Left renal pelvis (tissue), 4 donors: ENCODE data around the gene TAF13. TPM values are rescaled to one million over a fixed set of nuclear protein-coding genes. Genes with fewer than 3 reads are reported as not detected.
"Not testable (repeated sequence)": the region's sequence is repeated elsewhere in the genome, so short reads cannot be mapped to it uniquely, and the experiment has no call there.

Source experiments
- DNase-seq, 4 donors: peaks; one replicate each; pipeline ENCODE4 v3.0.0-alpha.2; 2013; ENCODE audit warnings: low read depth in 4 of 4, low spot score in 3 of 4
- polyA plus RNA-seq, 4 donors: library from polyadenylated mRNA; unstranded; fragments of 120-200 nt; gene quantifications; one replicate each; pipeline ENCODE4 v1.2.1, GENCODE V29; 2013; ENCODE audit not compliant: insufficient read length in 4 of 4

TAF13 gene
- polyA plus RNA-seq, 4 donors = 45.9 to 50.7 (median 48.6) TPM

GRCh38 chr1:109050228-109050995 lies 25.4 kb downstream of the TAF13 start:
- no peak for DNase-seq

DNA sequence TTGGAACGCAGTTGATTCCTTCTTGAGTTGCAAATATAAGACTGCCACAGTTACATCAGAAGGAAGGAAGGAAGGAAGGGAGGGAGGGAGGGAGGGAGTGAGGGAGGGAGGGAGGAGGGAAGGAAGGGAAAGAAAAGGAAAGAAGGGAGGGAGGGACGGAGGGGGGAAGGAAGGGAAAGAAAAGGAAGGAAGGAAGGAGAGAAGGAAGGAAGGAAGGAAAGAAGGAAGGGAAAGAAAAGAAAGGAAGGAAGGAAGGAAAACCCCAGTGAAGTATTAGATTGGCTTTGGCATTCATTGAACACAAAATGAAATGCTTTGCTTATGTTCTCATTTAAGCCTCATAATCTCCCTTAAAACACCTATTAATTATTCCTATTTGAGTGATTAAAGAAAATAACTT lies 27.5 kb downstream of the TAF13 start:
- DNase-seq = no peak

DNA sequence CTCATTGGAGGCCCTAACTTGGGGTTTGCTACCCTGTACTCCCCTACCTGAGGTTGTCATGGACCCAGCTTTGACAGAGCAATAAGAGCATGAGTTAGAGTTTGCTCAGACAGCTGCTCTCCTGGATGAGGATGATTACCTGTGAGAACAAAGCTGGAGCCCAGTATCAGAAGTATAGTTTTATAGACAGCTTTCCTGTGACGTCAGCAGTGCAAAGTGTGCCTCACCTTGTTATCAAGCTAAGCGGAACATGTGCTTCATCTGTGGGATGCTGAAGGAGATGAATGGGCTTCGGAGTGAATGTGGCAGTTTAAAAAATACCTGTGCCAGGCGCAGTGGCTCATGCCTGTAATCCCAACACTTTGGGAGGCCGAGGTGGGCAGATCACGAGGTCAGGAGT lies 28.5 kb downstream of the TAF13 start:
- no peak for DNase-seq

DNA sequence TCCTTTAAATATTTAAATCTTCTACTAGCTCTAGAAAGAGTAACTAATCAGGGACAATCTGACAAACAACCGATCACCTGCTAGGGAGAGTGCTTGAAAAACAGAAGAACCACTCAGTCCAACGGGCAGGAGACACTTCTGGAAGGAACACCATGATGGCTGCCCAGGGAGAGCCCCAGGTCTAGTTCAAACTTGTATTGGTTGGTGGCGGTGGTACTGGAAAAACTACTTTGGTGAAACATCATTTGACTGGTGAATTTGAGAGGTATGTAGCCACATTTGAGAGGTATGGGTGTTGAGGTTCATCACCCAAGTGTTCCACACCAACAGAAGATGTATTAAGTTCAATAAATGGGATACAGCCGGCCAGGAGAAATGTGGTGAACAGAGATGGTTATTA lies 29.1 kb downstream of the TAF13 start:
- DNase-seq = no peak

DNA sequence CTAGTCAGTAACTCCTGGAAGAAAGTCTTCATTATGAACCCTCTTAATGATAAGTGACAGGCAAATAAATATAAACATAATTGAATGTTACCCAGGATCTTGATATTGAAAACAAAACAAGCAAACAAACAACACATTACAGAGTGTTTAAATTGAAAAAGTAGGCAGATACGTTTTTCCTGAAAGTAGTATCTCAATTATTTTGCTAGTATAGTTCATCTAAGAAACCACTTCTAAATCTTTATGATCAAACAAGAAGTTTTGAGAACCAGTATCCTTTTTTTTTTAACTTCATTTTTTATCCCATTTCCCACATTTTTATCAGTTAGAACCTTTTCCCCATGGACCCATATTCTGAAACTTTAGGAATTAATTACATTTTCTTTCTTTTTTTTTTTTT lies 30.2 kb downstream of the TAF13 start:
- no peak for DNase-seq

- DNase-seq = peak; percentile 74 to 86 (median 78)
These were observed 34.0 kb downstream of the TAF13 start, which contains the start of gene WDR47 for GRCh38 chr1:109041621-109042468. Gene WDR47, minus strand, starts transcription at chr1:109042102. Its CDS starts 18,590 bp downstream, at chr1:109023512.

DNA sequence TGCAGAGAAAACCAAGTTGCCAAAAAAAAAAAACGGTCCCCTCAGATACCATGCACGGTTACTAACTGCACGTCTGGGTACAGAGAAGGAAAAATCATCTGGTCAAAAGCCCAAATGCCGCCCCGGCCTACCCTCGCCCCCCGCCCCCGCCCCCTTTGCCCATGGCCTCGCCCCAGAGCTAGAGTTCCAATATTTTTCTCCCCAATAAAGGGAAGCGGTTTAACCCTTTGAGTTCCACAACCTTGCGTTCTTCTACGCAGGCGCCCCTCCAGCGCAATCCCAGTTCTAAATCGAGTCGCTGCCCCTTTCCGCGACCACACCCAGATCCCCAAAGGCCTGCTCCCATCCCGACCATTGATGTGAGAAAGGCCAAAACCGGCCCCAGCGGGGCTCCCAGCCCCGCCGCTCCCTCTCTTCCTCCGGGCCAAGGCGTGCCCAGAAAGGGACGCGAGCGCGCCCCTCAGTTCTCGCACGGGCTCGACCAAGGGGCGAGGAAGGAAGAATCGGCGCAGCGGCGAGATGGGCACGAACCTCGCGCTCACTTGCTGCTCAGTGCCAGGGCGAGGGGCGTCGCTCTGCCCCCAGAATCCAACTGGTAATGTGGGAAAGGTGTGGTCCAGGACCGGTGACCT lies 34.7 kb downstream of the TAF13 start:
- DNase-seq = no peak

- no peak for DNase-seq
These were observed 35.2 kb downstream of the TAF13 start for GRCh38 chr1:109040627-109040988.

DNA sequence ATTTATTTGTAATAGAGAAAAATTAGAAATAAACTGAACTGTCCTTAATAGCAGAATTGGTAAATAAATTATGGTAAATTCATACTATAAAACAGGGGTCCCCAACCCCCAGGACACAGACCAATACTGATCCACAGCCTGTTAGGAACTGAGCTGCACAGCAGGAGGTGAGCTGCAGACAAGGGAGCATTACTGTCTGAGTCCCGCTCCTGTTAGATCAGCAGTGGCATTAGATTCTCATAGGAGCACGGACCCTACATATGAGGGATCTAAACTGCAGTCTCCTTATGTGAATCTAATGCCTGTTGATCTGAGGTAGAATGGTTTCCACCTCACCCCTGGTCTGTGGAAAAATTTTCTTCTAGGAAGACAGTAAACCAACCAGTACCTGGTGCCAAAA lies 41.4 kb downstream of the TAF13 start:
- no peak for DNase-seq

- DNase-seq = not testable (repeated sequence)
These were observed 46.3 kb downstream of the TAF13 start for GRCh38 chr1:109029493-109029892.

GRCh38 chr1:109027841-109028240 lies 48.0 kb downstream of the TAF13 start:
- no peak for DNase-seq

- DNase-seq = no peak
These were observed 50.1 kb downstream of the TAF13 start for GRCh38 chr1:109025694-109026093.

DNA sequence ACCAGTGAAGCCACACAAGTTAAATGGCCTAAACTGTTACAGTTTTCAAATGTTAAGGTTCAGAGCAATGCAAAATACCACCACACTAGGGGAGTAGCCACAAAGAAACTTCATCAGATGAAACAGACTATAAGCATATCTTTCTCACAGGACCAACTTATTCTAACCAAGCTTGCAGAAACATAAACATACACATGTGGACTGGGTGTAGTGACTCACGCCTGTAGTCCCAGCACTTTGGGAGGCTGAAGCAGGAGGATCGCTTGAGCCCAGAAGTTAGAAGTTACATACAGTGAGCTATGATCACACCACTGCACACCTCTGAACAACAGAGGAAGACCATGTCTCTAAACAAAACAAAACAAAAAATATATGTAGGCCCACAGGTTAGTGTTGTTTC lies 51.2 kb downstream of the TAF13 start:
- DNase-seq = no peak

DNA sequence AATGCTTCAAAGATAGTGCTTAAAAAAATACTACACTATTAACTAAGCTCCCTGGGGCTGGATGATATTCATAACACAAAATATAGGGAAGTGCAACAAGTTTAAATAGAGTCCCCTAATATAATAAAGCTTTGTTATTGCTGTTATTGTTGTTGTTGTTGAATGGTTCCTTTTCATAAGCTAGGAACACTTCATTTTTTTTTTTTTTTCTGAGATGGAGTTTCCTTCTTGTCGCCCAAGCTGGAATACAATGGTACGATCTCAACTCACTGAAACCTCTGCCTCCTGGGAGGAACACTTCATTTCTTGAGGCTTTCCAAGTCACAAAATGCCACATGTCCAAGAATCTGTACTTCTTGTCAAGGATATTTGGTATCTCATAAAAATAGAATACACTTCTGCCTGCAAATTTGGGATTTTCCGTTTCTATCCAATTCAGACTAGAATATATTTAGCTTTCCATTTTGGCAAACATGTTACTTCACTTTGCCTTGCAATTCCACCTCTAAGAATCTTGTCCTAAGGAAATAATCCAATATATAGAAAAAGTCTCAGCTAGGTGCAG lies 55.0 kb downstream of the TAF13 start:
- no peak for DNase-seq

DNA sequence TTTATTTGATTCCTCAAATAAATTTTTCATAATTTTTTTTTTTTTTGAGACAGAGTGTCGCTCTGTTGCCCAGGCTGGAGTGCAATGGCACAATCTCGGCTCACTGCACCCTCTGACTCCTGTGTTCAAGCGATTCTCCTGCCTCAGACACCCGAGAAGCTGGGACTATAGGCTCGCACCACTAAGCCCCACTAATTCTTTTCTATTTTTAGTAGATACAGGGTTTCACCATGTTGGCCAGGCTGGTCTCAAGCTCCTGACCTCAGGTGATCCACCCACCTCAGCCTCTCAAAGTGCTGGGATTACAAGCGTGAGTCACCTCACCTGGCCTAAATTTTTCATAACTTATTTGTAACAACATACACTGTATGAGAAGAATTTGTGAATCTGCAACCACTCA lies 58.1 kb downstream of the TAF13 start:
- not testable (repeated sequence) for DNase-seq

DNA sequence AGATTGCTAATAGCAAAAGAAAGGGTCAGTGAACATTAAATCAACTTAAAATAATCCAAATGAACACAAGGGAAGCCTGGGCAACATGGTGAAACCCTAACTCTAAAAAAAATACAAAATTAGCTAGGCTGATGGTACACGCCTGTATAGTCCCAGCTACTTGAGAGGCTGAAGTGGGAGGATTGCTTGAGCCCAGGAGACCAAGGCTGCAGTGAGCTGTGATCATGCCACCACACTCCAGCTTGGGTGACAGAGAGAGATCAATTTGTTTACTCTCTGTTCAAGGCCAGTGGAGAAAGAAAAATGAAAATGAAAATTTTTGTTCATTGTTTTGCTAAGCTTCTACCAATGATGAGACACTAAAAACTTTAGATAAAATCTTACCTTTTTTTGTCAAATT lies 58.7 kb downstream of the TAF13 start:
- no peak for DNase-seq

Other genes starting within 250 kb of the TAF13 start
- gene AKNAD1, start 218.9 kb downstream of the TAF13 start, polyA plus RNA-seq = under 1 TPM in 1 of 4 donors, not detected in 3; 0.18 TPM
- gene GPSM2, start 199.0 kb downstream of the TAF13 start, polyA plus RNA-seq = 10 to 100 TPM; 16.3 to 20.2 (median 17.8) TPM
- gene CLCC1, start 112.5 kb downstream of the TAF13 start, polyA plus RNA-seq = 10 to 100 TPM; 33.7 to 48.4 (median 41.5) TPM
- gene WDR47, start 33.9 kb downstream of the TAF13 start, polyA plus RNA-seq = 10 to 100 TPM; 13.5 to 15.2 (median 14.0) TPM
- gene TMEM167B, start 14.8 kb upstream of the TAF13 start, polyA plus RNA-seq = 10 to 100 TPM; 34.9 to 47.2 (median 43.2) TPM
- 1 to 10 TPM in 3 of 4 donors, under 1 TPM in 1; 0.74 to 1.7 (median 1.6) TPM for gene ELAPOR1, start 38.1 kb upstream of the TAF13 start, polyA plus RNA-seq
- gene SARS1, start 137.9 kb upstream of the TAF13 start, polyA plus RNA-seq = 100 to 1,000 TPM; 107 to 149 (median 132) TPM
- gene CELSR2, start 173.5 kb upstream of the TAF13 start, polyA plus RNA-seq = 10 to 100 TPM in 3 of 4 donors, 1 to 10 TPM in 1; 5.8 to 39.7 (median 30.7) TPM
- gene PSRC1, start 207.1 kb upstream of the TAF13 start, polyA plus RNA-seq = 10 to 100 TPM; 22.3 to 25.5 (median 24.4) TPM
- gene MYBPHL, start 231.0 kb upstream of the TAF13 start, polyA plus RNA-seq = under 1 TPM in 2 of 4 donors, not detected in 2; 0.23 to 0.32 TPM